Fibroblast of villous mesenchyme (primary cell): ENCODE measurements around the gene CHI3L1. TPM values are rescaled to one million over a fixed set of nuclear protein-coding genes. Genes with fewer than 3 reads are reported as not detected.

Experiments
- DNase-seq: peaks from one replicate; pipeline ENCODE4 v3.0.0-alpha.2; 2010; ENCODE audit warnings: low read depth
- H3K4me3 ChIP-seq: 2 replicates; pipeline ENCODE4 v1.5.1; 2011; ENCODE audit warnings: low read depth, mild to moderate bottlenecking, low read length
- total RNA-seq: library from RNA; depleted of rRNA; stranded (reverse); fragments of >200 nt; gene quantifications from 2 replicates; pipeline ENCODE4 v1.2.3, GENCODE V29; 2012
- TF ChIP-seq, protein P1 (sequence below): IDR thresholded peaks from 2 replicates; pipeline ENCODE4 v1.5.1; 2012; ENCODE audit warnings: low read depth, mild to moderate bottlenecking, low read length; ENCODE audit not compliant: insufficient read depth

Gene CHI3L1
- total RNA-seq, 1 donor, result 136 TPM

DNA sequence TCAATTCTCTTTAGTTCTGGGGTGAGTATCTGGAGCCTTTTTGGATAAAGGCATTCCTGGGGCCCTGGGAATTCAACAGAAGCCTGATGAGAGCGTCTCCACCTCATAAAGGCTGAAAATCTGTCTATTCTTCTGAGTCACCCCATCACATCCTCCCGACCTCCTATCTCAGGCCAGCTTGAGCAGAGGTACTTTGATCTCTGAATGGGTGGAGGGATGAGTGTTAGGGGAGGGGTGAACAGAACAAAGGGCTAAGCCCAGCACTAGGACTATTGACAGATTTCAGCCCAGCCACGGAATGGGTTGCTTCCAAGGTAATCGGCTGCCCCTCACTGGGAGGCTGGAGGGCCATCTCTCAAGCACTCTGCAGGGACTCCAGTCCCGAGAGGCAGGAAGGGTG, 8.4 kb downstream of the CHI3L1 start:
- peak; percentile 11 for DNase-seq
- no peak overlapping the region for H3K4me3 ChIP-seq
- TF ChIP-seq, protein P1, sequence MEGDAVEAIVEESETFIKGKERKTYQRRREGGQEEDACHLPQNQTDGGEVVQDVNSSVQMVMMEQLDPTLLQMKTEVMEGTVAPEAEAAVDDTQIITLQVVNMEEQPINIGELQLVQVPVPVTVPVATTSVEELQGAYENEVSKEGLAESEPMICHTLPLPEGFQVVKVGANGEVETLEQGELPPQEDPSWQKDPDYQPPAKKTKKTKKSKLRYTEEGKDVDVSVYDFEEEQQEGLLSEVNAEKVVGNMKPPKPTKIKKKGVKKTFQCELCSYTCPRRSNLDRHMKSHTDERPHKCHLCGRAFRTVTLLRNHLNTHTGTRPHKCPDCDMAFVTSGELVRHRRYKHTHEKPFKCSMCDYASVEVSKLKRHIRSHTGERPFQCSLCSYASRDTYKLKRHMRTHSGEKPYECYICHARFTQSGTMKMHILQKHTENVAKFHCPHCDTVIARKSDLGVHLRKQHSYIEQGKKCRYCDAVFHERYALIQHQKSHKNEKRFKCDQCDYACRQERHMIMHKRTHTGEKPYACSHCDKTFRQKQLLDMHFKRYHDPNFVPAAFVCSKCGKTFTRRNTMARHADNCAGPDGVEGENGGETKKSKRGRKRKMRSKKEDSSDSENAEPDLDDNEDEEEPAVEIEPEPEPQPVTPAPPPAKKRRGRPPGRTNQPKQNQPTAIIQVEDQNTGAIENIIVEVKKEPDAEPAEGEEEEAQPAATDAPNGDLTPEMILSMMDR, result no peak

DNA sequence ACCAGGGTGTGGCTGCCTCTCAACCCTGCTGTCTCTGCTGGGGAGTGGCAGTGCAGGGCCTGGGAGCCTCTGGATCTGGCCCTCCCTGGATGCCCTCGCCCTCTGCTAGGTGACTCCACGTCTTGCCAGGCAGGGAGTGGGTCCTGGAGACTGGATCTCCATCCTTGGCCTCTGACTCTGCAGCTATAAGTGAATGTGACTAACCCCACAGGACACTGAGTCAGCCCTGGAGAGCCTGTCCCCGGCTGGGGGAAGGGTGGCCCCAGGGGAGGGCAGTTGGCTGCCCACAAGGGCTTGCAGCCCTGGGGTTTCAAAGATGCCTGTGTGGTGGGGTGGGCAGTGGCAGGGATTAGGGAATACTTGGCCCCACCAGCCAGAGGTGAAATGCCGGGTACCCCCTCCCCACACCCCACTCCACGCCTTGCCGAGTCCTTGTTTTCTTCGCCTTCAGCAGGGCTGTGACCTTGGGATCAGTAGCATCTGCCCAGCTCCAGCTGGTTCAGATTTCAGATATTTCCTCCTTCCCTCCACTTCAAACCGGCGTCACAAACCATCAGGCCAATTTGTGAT, 8.9 kb downstream of the CHI3L1 start:
- peak; percentile 16 for DNase-seq
- no peak overlapping the region for H3K4me3 ChIP-seq
- TF ChIP-seq, protein P1, result no peak

DNA sequence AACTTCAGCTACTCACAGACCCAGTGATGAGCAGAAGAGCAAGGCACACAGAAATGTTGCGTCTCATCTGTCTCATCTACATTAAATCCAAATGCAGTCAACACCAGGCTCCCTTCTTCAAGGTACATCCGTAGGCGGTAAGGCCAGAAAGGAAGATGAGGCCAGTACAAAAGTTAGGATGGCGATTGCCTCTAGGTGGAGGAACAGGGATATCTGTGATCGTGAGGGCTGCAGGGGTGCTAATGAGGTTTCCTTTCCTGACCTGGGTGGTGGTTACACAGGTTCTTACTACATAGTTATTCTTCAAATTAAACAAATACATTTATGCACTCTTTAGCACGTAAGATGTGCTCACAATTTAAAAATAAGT, 9.5 kb downstream of the CHI3L1 start:
- no peak overlapping the region for H3K4me3 ChIP-seq
- TF ChIP-seq, protein P1, result no peak
- DNase-seq, result peak; percentile 21

DNA sequence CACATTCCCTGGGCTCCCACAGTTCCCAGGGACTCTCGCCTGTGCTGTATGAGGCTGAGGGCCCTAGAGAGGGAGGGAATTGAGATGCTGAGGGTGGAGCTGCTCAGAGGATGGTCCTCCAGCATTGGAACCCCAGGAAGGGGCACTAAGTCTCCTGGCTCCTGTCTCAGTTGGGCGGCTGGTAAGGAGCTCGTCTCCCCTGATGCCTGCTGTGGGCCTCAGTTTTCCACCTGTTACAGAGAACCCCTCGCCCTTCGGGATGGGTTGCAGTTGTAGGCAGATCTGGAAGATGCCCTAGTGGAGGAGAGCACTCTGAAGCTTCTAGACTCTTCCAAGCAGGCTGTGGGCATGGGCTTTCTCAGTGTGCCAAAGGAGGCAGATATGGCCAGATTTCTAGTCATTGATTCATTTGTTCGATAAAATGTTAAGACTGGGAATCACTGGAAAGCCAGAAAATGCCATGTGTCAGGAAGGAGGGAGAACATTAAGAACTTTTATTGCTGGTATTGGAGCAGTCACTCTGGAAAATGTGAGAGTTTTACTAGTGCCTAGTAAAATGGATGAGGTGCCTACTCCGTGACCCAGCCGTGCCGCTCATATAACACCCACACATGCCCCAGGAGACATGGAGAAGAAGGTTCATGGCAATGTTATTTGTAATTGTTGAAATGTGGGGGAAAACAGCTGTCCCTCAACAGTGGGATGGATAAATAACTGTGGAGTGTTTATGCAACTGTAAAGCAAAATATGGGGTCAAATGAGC, 10.1 kb downstream of the CHI3L1 start:
- TF ChIP-seq, protein P1, result no peak
- H3K4me3 ChIP-seq, result no peak overlapping the region
- DNase-seq, result no peak

DNA sequence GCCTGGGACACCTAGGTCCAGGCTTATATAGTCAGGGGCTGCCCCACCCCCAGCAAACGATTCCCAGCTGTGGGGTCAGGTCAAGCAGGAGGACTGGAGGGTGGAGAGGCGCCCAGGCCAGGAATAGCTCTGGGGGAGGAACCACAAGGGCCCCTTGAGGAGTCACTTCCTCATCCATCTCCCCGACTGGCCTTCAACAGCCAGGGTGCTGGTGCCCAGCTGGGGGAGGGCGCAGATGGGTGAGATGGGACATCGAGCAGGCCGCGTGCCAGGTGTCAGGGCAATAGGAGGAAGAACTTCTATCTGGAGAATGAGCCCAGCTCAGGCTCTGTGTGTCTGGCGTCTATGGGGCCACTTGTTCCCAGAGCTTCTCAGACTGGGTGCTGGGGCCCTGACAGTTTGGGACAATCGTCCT, 10.7 kb downstream of the CHI3L1 start:
- no peak overlapping the region for H3K4me3 ChIP-seq
- DNase-seq, result peak; percentile 8
- TF ChIP-seq, protein P1, result no peak

DNA sequence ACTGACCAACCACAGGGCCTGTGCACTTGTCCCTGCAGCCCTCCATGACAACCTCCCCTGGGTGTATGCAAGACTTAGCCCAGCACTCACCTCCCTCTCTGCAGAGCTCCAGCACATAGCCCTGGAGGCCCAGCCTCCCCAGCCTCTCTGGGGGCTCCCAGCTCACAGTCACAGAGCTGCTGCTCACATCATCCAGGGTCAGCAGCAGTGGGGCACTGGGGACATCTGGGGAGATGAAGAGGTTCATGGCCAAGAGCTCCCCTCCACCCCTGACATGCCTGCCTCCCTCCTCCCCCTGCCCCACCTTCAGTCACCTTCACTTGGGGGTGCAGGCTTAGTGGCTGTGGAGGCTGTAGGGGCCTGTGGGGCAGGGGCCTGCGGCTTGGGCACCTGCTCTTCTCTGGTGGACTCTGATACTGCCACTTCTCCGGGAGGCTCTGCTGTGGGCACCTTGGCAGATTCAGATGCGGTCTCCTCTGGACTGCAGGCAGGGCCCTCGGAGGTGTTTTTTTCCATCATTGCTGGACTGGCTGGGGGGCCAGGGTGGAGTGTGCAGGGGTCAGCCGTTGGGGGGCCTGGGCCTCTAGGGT, 11.2 kb downstream of the CHI3L1 start, which contains the start of gene MYBPH:
MYBPH (minus strand) TSS at position 590 of the 590 bp plus-strand sequence; CDS start at position 519, 71 bp downstream.
- TF ChIP-seq, protein P1, result no peak
- H3K4me3 ChIP-seq, result no peak within 1 kb of the TSS
- DNase-seq, result no peak
